ENCODE measurements around the gene ELL2. TPM values are rescaled to one million over a fixed set of nuclear protein-coding genes. Genes with fewer than 3 reads are reported as not detected.

ELL2 gene
- polyA plus RNA-seq, 1 donor (not counting 4 experiments of a cell fraction or from before 2014, with no cell fraction given) = 100 TPM

DNA sequence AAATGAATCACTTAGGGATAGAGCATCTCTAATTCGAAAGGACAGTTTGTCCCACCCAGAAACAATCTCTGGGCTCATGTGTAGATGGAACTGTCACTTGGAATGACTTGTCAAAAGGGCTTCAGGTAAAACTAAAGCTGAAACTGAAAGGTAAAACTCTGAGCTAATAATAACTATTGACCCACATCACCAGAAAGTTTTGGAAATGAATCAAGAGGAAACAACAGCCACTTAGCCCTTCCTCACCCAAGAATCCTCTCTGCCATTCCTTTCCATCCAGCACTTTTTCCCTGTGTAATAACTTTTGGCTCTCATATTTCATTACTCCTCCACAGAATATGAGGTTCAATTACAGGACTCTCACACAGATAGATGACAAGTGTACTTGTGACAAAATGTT, 125.1 kb downstream of the ELL2 start:
- dilution Hi-C loops (cut with MboI; ENCODE audit: extremely low pct_ligation_motif_present, low sequenced_read_pairs) = no loop called here
- Histone ChIP-seq H3K9ac (ENCODE audit: control insufficient read depth, extremely low read depth, insufficient read depth, low read length) (no peak overlapping the region), H3K79me2 (ENCODE audit: control insufficient read depth, insufficient read depth, low read length) (no peaks in the 10 kb centered on the region), H3K4me3 (ENCODE audit: control insufficient read depth in 2 of 3, extremely low read depth in 1 of 3, insufficient read depth in 2 of 3, low read depth in 1 of 3, low read length in 3 of 3) (no peak overlapping the region), H3K36me3 (ENCODE audit: control insufficient read depth in 2 of 2, extremely low read depth in 1 of 2, insufficient read depth in 2 of 2, low read length in 2 of 2) (no peaks in the 10 kb centered on the region), H4K20me1 (ENCODE audit: control insufficient read depth, extremely low read depth, insufficient read depth, low read length) (no peaks in the 10 kb centered on the region), H3K9me1 (ENCODE audit: control insufficient read depth, extremely low read depth, insufficient read depth, low read length) (no peaks in the 10 kb centered on the region), H3K27ac (ENCODE audit: control insufficient read depth, insufficient read depth, low read length) (no peak overlapping the region), H3K4me2 (ENCODE audit: control insufficient read depth, extremely low read depth, insufficient read depth, low read depth, low read length) (no peak overlapping the region), H3K9me3 (ENCODE audit: control insufficient read depth, low read depth, low read length) (no peaks in the 10 kb centered on the region), H3K4me1 (ENCODE audit: control insufficient read depth, extremely low read depth, insufficient read depth, low read length) (peaks cover 8% of the 10 kb centered on the region), H2AFZ (ENCODE audit: control insufficient read depth, low read length) (no peak overlapping the region), H3K27me3 (ENCODE audit: control insufficient read depth, extremely low read depth, insufficient read depth, low read length) (no peaks in the 10 kb centered on the region)
- DNase-seq (ENCODE audit: low read depth, low spot score) (no peak), FAIRE-seq (no peak)
- TF ChIP-seq EZH2 (IDR thresholded peaks at IDR 0.05; ENCODE audit: low read length) = no peak
- TF ChIP-seq, protein P1, sequence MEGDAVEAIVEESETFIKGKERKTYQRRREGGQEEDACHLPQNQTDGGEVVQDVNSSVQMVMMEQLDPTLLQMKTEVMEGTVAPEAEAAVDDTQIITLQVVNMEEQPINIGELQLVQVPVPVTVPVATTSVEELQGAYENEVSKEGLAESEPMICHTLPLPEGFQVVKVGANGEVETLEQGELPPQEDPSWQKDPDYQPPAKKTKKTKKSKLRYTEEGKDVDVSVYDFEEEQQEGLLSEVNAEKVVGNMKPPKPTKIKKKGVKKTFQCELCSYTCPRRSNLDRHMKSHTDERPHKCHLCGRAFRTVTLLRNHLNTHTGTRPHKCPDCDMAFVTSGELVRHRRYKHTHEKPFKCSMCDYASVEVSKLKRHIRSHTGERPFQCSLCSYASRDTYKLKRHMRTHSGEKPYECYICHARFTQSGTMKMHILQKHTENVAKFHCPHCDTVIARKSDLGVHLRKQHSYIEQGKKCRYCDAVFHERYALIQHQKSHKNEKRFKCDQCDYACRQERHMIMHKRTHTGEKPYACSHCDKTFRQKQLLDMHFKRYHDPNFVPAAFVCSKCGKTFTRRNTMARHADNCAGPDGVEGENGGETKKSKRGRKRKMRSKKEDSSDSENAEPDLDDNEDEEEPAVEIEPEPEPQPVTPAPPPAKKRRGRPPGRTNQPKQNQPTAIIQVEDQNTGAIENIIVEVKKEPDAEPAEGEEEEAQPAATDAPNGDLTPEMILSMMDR (optimal IDR thresholded peaks at IDR 0.05 in 1 of 3, IDR thresholded peaks at IDR 0.05 in 1 of 3, conservative IDR thresholded peaks at IDR 0.05 in 1 of 3; ENCODE audit: extremely low read depth in 1 of 3, insufficient read depth in 2 of 3, low read length in 3 of 3) = no peak

DNA sequence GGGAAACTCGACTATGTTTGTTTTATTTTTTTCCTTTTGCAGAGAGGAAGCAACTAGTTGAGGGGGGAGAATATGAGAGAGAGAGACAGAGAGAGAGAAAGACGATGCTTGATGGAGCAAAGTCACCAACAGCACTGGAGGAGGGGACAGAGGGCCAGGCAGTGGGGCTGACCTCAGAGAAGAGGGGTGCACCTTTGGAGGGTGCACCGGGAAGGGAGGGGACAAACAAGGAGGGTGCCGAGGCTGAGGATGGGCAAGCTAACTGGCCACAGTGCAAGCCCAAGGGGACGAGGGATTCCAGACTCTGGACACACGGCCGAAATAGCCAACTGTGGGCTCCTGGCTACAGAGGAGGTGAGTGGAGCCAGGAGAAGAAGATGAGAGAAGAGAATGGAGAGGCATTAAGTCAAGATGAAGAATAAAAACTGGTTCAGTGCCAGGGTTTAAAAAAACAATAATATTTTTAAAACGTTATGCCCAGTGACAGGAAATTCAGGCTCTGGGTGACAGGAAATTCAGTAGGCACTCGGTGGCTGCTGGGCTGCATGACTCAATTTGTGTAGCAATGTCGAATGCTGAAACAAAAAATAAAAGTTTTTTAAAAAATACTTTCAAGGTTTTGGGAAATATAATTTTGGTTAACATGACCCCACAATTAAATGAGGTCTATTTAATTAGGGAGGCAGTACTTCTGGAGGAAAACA, 125.8 kb downstream of the ELL2 start:
- H3K9me1 ChIP-seq (ENCODE audit: control insufficient read depth, extremely low read depth, insufficient read depth, low read length) = no peaks in the 10 kb centered on the region
- H3K4me3 ChIP-seq (ENCODE audit: control insufficient read depth in 2 of 3, extremely low read depth in 1 of 3, insufficient read depth in 2 of 3, low read depth in 1 of 3, low read length in 3 of 3) = no peak overlapping the region
- no peak overlapping the region for H3K4me2 ChIP-seq (ENCODE audit: control insufficient read depth, extremely low read depth, insufficient read depth, low read depth, low read length)
- no peaks in the 10 kb centered on the region for H3K9me3 ChIP-seq (ENCODE audit: control insufficient read depth, low read depth, low read length)
- H3K79me2 ChIP-seq (ENCODE audit: control insufficient read depth, insufficient read depth, low read length) = no peaks in the 10 kb centered on the region
- H3K4me1 ChIP-seq (ENCODE audit: control insufficient read depth, extremely low read depth, insufficient read depth, low read length) = peaks cover 8% of the 10 kb centered on the region
- no peaks in the 10 kb centered on the region for H3K27me3 ChIP-seq (ENCODE audit: control insufficient read depth, extremely low read depth, insufficient read depth, low read length)
- H4K20me1 ChIP-seq (ENCODE audit: control insufficient read depth, extremely low read depth, insufficient read depth, low read length) = no peaks in the 10 kb centered on the region
- no peak for FAIRE-seq
- no peak overlapping the region for H3K9ac ChIP-seq (ENCODE audit: control insufficient read depth, extremely low read depth, insufficient read depth, low read length)
- H2AFZ ChIP-seq (ENCODE audit: control insufficient read depth, low read length) = no peak overlapping the region
- no peak for TF ChIP-seq EZH2 (IDR thresholded peaks at IDR 0.05; ENCODE audit: low read length)
- TF ChIP-seq, protein P1 (optimal IDR thresholded peaks at IDR 0.05 in 1 of 3, IDR thresholded peaks at IDR 0.05 in 1 of 3, conservative IDR thresholded peaks at IDR 0.05 in 1 of 3; ENCODE audit: extremely low read depth in 1 of 3, insufficient read depth in 2 of 3, low read length in 3 of 3) = no peak
- no peak for DNase-seq (ENCODE audit: low read depth, low spot score)
- H3K36me3 ChIP-seq (ENCODE audit: control insufficient read depth in 2 of 2, extremely low read depth in 1 of 2, insufficient read depth in 2 of 2, low read length in 2 of 2) = no peaks in the 10 kb centered on the region
- no peak overlapping the region for H3K27ac ChIP-seq (ENCODE audit: control insufficient read depth, insufficient read depth, low read length)
- dilution Hi-C loops (cut with MboI; ENCODE audit: extremely low pct_ligation_motif_present, low sequenced_read_pairs) = no loop called here

Other genes starting within 250 kb of the ELL2 start
- gene RHOBTB3, start 230.5 kb downstream of the ELL2 start, polyA plus RNA-seq = 4.7 to 7.3 TPM (median 6.5 TPM) in 3 replicates
- gene GLRX, start 139.1 kb downstream of the ELL2 start, polyA plus RNA-seq = 9.8 to 32.4 TPM (median 15.6 TPM) in 3 replicates